T-cell (primary cell): ENCODE measurements around the gene RPRD1A. TPM values are rescaled to one million over a fixed set of nuclear protein-coding genes. Genes with fewer than 3 reads are reported as not detected.
"Not testable (repeated sequence)": the region's sequence is repeated elsewhere in the genome, so short reads cannot be mapped to it uniquely, and the experiment has no call there.

Experiments used
- ATAC-seq, 4 experiments: fragments of 200-7000 bp in 3 of 4; fragments of 150-1000 bp in 1 of 4; cut with Tn5 transposase; replicated peaks in 1 of 4; 1 replicate in 3 of 4; 2 replicates in 1 of 4; pipeline ENCODE4 v1.10.0; 2021; ENCODE audit warnings: moderate library complexity in 3 of 4, mild to moderate bottlenecking in 2 of 4, moderate number of reproducible peaks in 1 of 4
- CTCF ChIA-PET, 2 donors: fragments of 300-600 bp; sonication (Branson Sonifier 250); formaldehyde crosslinking; loops; one replicate each; lab custom pipeline; 2022; ENCODE audit warnings: antibody characterized with exemption in 2 of 2; lab: Charles Lee
- POLR2A ChIA-PET, 2 donors: fragments of 300-600 bp; sonication (Branson Sonifier 250); formaldehyde crosslinking; loops; one replicate each; lab custom pipeline; 2022; ENCODE audit warnings: antibody characterized with exemption in 2 of 2; lab: Charles Lee
- DNase-seq, 35 experiments: peaks; one replicate each; pipeline versions ENCODE4 v3.0.0 to v3.0.0-alpha.2; 2013 to 2023
- H3K27ac ChIP-seq: one replicate; pipeline ENCODE4 v1.5.1; 2013; ENCODE audit warnings: low read length
- H3K27me3 ChIP-seq, 2 experiments: replicated peaks in 1 of 2; 1 replicate in 1 of 2; 2 replicates in 1 of 2; pipeline versions ENCODE4 v1.6.1 to v1.7.0; 2013; ENCODE audit warnings: low read length in 1 of 2, mixed read lengths in 1 of 2; ENCODE audit not compliant: control insufficient read depth in 2 of 2, insufficient read depth in 2 of 2; ENCODE audit errors: extremely low read depth in 1 of 2
- H3K36me3 ChIP-seq, 2 donors: 1 replicate in 1 of 2; 2 replicates in 1 of 2; pipeline versions ENCODE4 v1.6.1 to v1.7.0; 2013; ENCODE audit warnings: low read length in 1 of 2; ENCODE audit not compliant: control insufficient read depth in 2 of 2, insufficient read depth in 1 of 2; ENCODE audit errors: extremely low read depth in 1 of 2
- H3K4me1 ChIP-seq, 2 experiments: 1 replicate in 1 of 2; 2 replicates in 1 of 2; pipeline versions ENCODE4 v1.6.1 to v1.7.0; 2013; ENCODE audit warnings: low read length in 2 of 2, mixed read lengths in 1 of 2; ENCODE audit not compliant: insufficient read depth in 2 of 2, control insufficient read depth in 1 of 2; ENCODE audit errors: extremely low read depth in 1 of 2
- H3K4me3 ChIP-seq, 2 donors: 1 replicate in 1 of 2; 2 replicates in 1 of 2; pipeline versions ENCODE4 v1.5.1 to v1.7.0; 2013; ENCODE audit warnings: mild to moderate bottlenecking in 2 of 2, low read length in 1 of 2, moderate library complexity in 1 of 2; ENCODE audit not compliant: control insufficient read depth in 1 of 2; ENCODE audit errors: extremely low read depth in 1 of 2
- H3K9me3 ChIP-seq: 2 replicates; pipeline ENCODE4 v1.7.0; 2013
- H3K27ac Mint-ChIP-seq, 2 donors: one replicate each; pipeline ENCODE4 v1.8.0; 2020 to 2021; ENCODE audit warnings: mild to moderate bottlenecking in 2 of 2, mixed read lengths in 2 of 2
- H3K27me3 Mint-ChIP-seq, 2 donors: one replicate each; pipeline ENCODE4 v1.8.0; 2021 to 2022; ENCODE audit warnings: mixed read lengths in 2 of 2
- H3K36me3 Mint-ChIP-seq: one replicate; pipeline ENCODE4 v1.8.0; 2021; ENCODE audit warnings: mixed read lengths
- H3K4me1 Mint-ChIP-seq, 3 donors: one replicate each; pipeline ENCODE4 v1.8.0; 2020 to 2022; ENCODE audit warnings: mixed read lengths in 3 of 3, mild to moderate bottlenecking in 1 of 3
- H3K4me3 Mint-ChIP-seq, 3 donors: one replicate each; pipeline ENCODE4 v1.8.0; 2020 to 2022; ENCODE audit warnings: mild to moderate bottlenecking in 3 of 3, mixed read lengths in 3 of 3, moderate library complexity in 3 of 3
- H3K9me3 Mint-ChIP-seq, 3 donors: one replicate each; pipeline ENCODE4 v1.8.0; 2020 to 2022; ENCODE audit warnings: mixed read lengths in 3 of 3
- WGBS: methylation state at CpG from one replicate; pipeline ENCODE4 v1.1.5; 2013; ENCODE audit warnings: missing lambda C conversion rate; ENCODE audit not compliant: insufficient coverage; 5-methylcytosine and 5-hydroxymethylcytosine counted together
- total RNA-seq, 35 experiments: library from RNA in 6 of 35; stranded (reverse) in 6 of 35; fragments of 120-200 nt in 1 of 35; gene quantifications; one replicate each; pipeline versions ENCODE4 v1.2.1 to v1.2.4 and lab custom pipeline; 2013 to 2026

The RPRD1A gene
- total RNA-seq, 5 donors from 2014 or later (not counting 1 experiment from before 2014, with no cell fraction given) = 22.3 to 37.4 (median 36.8) TPM

- Mint-ChIP-seq H3K27ac (no peak overlapping the region), H3K27me3 (no peaks in the 10 kb centered on the region), H3K4me1 (no peaks in the 10 kb centered on the region), H3K4me3 (no peak overlapping the region), H3K9me3 (peaks cover 0 to 9% (median 5%) of the 10 kb centered on the region in 3 donors), H3K36me3 (peaks cover 4% of the 10 kb centered on the region)
- no peaks in the 10 kb centered on the region for H3K36me3 ChIP-seq
- no peaks in the 10 kb centered on the region for H3K4me1 ChIP-seq
- H3K27me3 ChIP-seq = peaks cover 0 to 6% of the 10 kb centered on the region in 2 experiments
- POLR2A ChIA-PET = no interaction called here
- CTCF ChIA-PET = interaction anchor here in 1 of 2 donors (0.6 to 1.6 kb wide), 2 partner anchors 185 to 196 kb away, joined by 3 to 4 read pairs; no protein-coding TSS in a partner anchor
- no peak overlapping the region for H3K27ac ChIP-seq
- H3K4me3 ChIP-seq = no peak overlapping the region
- DNase-seq = no peak
- no peak for ATAC-seq
- 84% methylated on average over 7 of the region's 8 CpGs for WGBS
- H3K9me3 ChIP-seq = no peaks in the 10 kb centered on the region
Measured at GRCh38 chr18:36086186-36086585, 18.8 kb upstream of the RPRD1A start.

DNA sequence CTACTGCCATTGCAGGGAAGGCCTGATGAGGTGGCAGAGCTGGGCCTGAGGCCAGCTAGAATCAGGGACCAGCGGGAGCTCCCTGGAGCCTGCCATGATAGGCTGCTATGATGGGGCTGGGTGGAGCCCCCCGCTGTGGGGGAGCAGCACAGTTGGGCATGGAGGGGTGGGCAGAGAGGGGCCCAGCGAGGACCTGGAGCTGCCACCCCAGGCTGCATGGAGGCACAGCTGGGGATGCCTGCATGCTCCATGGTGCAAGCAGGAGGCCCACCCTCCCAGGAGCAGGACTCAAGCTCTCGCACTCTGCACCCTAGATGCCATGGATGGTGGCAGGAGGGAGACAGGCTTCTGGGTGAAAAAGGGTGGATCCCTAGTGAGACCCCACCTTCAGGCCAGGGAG lies 17.8 kb upstream of the RPRD1A start:
- Mint-ChIP-seq H3K4me1 (no peaks in the 10 kb centered on the region), H3K4me3 (no peak overlapping the region), H3K27me3 (no peaks in the 10 kb centered on the region), H3K9me3 (peaks cover 0 to 19% (median 12%) of the 10 kb centered on the region in 3 donors), H3K27ac (no peak overlapping the region), H3K36me3 (peaks cover 8% of the 10 kb centered on the region)
- POLR2A ChIA-PET = no interaction called here
- Histone ChIP-seq H3K36me3 (no peaks in the 10 kb centered on the region), H3K27ac (no peak overlapping the region), H3K9me3 (no peaks in the 10 kb centered on the region), H3K4me1 (no peaks in the 10 kb centered on the region), H3K27me3 (peaks cover 0 to 7% of the 10 kb centered on the region in 2 experiments), H3K4me3 (no peak overlapping the region)
- CTCF ChIA-PET = interaction anchor here in 1 of 2 donors (1.6 kb wide), 1 partner anchor 197 kb away, joined by 3 read pairs; no protein-coding TSS in a partner anchor
- WGBS = 98% methylated on average over 4 of the region's 4 CpGs
- ATAC-seq (no peak), DNase-seq (no peak)

DNA sequence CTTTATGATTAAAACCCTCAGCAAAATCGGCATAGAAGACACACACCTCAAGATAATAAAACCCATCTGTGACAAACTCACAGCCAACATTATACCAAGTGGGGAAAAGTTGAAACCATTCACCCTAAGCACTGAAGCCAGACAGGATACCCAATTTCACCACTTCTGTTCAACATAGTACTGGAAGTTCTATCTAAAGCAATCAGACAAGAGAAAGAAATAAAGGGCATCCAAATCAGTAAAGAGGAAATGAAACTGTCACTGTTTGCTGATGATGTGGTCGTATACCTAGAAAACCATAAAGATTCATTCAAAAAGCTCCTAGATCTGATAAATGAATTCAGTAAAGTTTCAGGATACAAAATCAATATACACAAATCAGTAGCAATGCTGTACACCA lies 16.4 kb upstream of the RPRD1A start:
- no peak overlapping the region for H3K4me3 Mint-ChIP-seq
- Histone ChIP-seq H3K4me1 (no peaks in the 10 kb centered on the region), H3K27ac (no peak overlapping the region), H3K27me3 (peaks cover 0 to 11% of the 10 kb centered on the region in 2 experiments), H3K36me3 (no peaks in the 10 kb centered on the region), H3K4me3 (no peak overlapping the region), H3K9me3 (no peaks in the 10 kb centered on the region)
- H3K4me1 Mint-ChIP-seq = no peaks in the 10 kb centered on the region
- DNase-seq (no peak), ATAC-seq (no peak)
- peaks cover 8% of the 10 kb centered on the region for H3K36me3 Mint-ChIP-seq
- no peak overlapping the region for H3K27ac Mint-ChIP-seq
- ChIA-PET CTCF (interaction anchor here in 1 of 2 donors (0.7 kb wide), 1 partner anchor 40 kb away, joined by 3 read pairs; no protein-coding TSS in a partner anchor), POLR2A (no interaction called here)
- peaks cover 0 to 19% (median 16%) of the 10 kb centered on the region in 3 donors for H3K9me3 Mint-ChIP-seq
- H3K27me3 Mint-ChIP-seq = peaks cover 0 to 7% of the 10 kb centered on the region in 2 donors
- no CpG with 5 or more reads among the region's 2 CpGs for WGBS

DNA sequence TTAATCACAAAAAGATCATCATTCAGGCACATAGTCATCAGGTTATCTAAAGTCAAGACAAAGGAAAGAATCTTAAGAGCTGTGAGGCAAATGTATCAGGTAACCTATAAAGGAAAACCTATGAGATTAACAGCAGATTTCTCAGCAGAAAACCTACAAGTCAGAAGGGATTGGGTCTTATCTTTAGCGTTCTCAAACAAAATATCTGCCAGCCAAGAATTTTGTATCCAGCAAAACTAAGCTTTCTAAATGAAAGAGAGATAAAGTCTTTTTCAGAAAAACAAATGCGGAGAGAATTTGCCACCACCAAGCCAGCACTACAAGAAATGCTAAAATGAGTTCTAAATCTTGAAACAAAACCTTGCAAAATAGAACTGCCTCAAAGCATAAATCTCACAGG lies 13.8 kb upstream of the RPRD1A start:
- ATAC-seq, H3K27ac ChIP-seq, DNase-seq, POLR2A ChIA-PET, H3K4me3 Mint-ChIP-seq, H3K4me1 ChIP-seq, H3K36me3 Mint-ChIP-seq, H3K27me3 ChIP-seq, H3K27me3 Mint-ChIP-seq, H3K9me3 ChIP-seq, H3K4me3 ChIP-seq, H3K4me1 Mint-ChIP-seq, H3K27ac Mint-ChIP-seq, H3K36me3 ChIP-seq: not testable (repeated sequence)
- CTCF ChIA-PET = interaction anchor here in 1 of 2 donors (1.5 kb wide), 1 partner anchor 15 kb away, joined by 3 read pairs; no protein-coding TSS in a partner anchor
- WGBS = no CpG with 5 or more reads among the region's 2 CpGs
- H3K9me3 Mint-ChIP-seq = peaks cover 0 to 19% (median 16%) of the 10 kb centered on the region in 3 donors

DNA sequence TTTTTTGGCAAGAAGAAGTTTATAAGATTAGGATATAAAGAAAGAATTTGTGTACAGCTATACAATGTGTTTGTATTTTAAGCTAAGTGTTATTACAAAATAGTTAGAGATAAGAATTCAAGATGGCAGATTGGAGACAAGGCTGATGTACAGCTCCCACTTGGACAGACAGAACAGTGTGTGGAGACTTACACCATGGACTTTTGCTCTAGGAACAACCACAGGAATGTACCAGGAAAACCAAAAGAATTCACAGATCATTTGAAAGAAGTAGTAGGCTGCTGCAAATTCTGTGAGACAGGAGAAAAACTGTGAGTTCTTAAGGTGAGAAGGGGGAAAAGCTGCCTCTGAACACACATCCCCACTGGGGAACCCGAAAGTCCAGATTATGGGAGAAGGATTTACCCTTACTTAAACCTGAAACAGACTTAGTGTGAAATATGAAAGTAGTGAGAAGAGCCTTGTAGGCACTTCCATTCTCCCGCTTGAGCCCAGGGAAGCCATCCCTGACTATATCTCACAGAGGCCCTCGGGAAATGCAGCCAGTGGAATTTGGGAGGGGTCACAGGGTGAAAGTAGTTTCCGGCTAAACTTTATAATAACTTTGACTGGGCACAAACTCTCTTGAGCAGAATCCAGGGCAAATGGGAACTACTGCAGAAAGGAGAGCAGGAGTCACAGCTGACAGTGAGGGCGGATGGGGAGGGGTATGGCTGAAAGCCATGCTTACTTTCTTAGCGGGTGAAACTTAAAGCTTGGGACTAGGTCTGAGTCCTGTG lies 11.6 kb upstream of the RPRD1A start:
- H3K36me3 ChIP-seq = no peaks in the 10 kb centered on the region
- ATAC-seq = no peak
- H3K9me3 ChIP-seq = no peaks in the 10 kb centered on the region
- Mint-ChIP-seq H3K27me3 (peaks cover 3 to 17% of the 10 kb centered on the region in 2 donors), H3K9me3 (peaks cover 0 to 19% (median 16%) of the 10 kb centered on the region in 3 donors), H3K27ac (no peak overlapping the region), H3K4me3 (no peak overlapping the region), H3K36me3 (peaks cover 8% of the 10 kb centered on the region), H3K4me1 (no peaks in the 10 kb centered on the region)
- POLR2A ChIA-PET = no interaction called here
- 100% methylated on average over 3 of the region's 6 CpGs for WGBS
- H3K27ac ChIP-seq = no peak overlapping the region
- CTCF ChIA-PET = interaction anchor here in 1 of 2 donors (0.6 kb wide), 1 partner anchor 107 kb away, joined by 6 read pairs; no protein-coding TSS in a partner anchor
- no peak overlapping the region for H3K4me3 ChIP-seq
- peaks cover 0 to 12% of the 10 kb centered on the region in 2 experiments for H3K27me3 ChIP-seq
- no peak for DNase-seq
- no peaks in the 10 kb centered on the region for H3K4me1 ChIP-seq

- CTCF ChIA-PET, H3K9me3 ChIP-seq, H3K27ac Mint-ChIP-seq, POLR2A ChIA-PET, H3K4me3 Mint-ChIP-seq, ATAC-seq, H3K4me1 Mint-ChIP-seq, H3K27ac ChIP-seq, H3K36me3 ChIP-seq, H3K4me3 ChIP-seq, H3K36me3 Mint-ChIP-seq, H3K4me1 ChIP-seq, DNase-seq: not testable (repeated sequence)
- peaks cover 3 to 20% of the 10 kb centered on the region in 2 donors for H3K27me3 Mint-ChIP-seq
- H3K27me3 ChIP-seq = peaks cover 2 to 15% of the 10 kb centered on the region in 2 experiments
- peaks cover 0 to 19% (median 16%) of the 10 kb centered on the region in 3 donors for H3K9me3 Mint-ChIP-seq
- 80% methylated on average over 1 of the region's 27 CpGs for WGBS
Measured at GRCh38 chr18:36077764-36078163, 10.4 kb upstream of the RPRD1A start.
